HEK293 (cell line): Measurements from ENCODE around the gene EHMT1.

Source experiments
- TCF7L2 ChIP-seq: IDR thresholded peaks from 2 replicates; pipeline ENCODE4 v1.6.1; 2011; ENCODE audit warnings: low read depth, mild to moderate bottlenecking, inconsistent platforms, low read length, moderate library complexity, borderline replicate concordance
- ZNF121 ChIP-seq: fragments of 450-650 bp; formaldehyde crosslinking; IDR thresholded peaks from 2 replicates; pipeline ENCODE4 v1.5.1; 2016; ENCODE audit warnings: missing biosample characterization, missing genetic modification characterization
- ZNF23 ChIP-seq: fragments of 450-650 bp; formaldehyde crosslinking; IDR thresholded peaks from 2 replicates; pipeline ENCODE4 v1.5.1; 2016; ENCODE audit warnings: missing biosample characterization, missing genetic modification characterization, borderline replicate concordance
- ZNF560 ChIP-seq: fragments of 450-650 bp; formaldehyde crosslinking; IDR thresholded peaks from 2 replicates; pipeline ENCODE4 v1.5.1; 2017; ENCODE audit warnings: missing biosample characterization, missing genetic modification characterization, borderline replicate concordance
- TF ChIP-seq, protein P1 (sequence below): fragments of 450-650 bp; formaldehyde crosslinking; IDR thresholded peaks from 2 replicates; pipeline ENCODE4 v1.5.1; 2016; ENCODE audit warnings: missing biosample characterization, missing genetic modification characterization

DNA sequence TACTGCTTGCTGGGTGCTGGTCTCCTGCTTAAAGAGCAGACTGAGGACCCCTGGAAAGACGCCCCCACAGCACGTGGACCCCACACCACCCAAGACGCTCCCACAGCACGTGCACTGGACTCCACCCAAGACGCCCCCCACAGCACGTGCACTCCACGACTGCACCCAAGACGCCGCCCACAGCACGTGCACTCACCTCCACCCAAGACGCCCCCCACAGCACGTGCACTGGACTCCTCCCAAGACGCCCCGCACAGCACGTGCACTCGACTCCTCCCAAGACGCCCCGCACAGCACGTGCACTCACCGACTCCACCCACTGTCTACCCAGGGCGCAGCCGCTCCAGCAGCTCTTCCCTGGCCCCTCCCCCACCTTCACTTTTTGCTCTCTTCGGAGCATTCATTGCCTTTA lies 50.5 kb downstream of the EHMT1 start:
- TF ChIP-seq TCF7L2 (no peak), ZNF121 (tag by site-specific recombination) (no peak), ZNF560 (tag by site-specific recombination) (no peak), ZNF23 (no peak)
- TF ChIP-seq, protein P1, sequence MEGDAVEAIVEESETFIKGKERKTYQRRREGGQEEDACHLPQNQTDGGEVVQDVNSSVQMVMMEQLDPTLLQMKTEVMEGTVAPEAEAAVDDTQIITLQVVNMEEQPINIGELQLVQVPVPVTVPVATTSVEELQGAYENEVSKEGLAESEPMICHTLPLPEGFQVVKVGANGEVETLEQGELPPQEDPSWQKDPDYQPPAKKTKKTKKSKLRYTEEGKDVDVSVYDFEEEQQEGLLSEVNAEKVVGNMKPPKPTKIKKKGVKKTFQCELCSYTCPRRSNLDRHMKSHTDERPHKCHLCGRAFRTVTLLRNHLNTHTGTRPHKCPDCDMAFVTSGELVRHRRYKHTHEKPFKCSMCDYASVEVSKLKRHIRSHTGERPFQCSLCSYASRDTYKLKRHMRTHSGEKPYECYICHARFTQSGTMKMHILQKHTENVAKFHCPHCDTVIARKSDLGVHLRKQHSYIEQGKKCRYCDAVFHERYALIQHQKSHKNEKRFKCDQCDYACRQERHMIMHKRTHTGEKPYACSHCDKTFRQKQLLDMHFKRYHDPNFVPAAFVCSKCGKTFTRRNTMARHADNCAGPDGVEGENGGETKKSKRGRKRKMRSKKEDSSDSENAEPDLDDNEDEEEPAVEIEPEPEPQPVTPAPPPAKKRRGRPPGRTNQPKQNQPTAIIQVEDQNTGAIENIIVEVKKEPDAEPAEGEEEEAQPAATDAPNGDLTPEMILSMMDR (tag by site-specific recombination): no peak
